HG03103 (cell line): ENCODE data around the gene CST7.
"Not testable (repeated sequence)": the region's sequence is repeated elsewhere in the genome, so short reads cannot be mapped to it uniquely, and the experiment has no call there.

Experiments used
- ATAC-seq: cut with Tn5 transposase; IDR thresholded peaks from one replicate; pipeline ENCODE4 v1.9.1; 2021; ENCODE audit warnings: low read depth; ENCODE audit not compliant: unreplicated experiment

CST7 gene

GRCh38 chr20:24998631-24999445 is 49.8 kb downstream of the CST7 start:
- no peak for ATAC-seq

- ATAC-seq, result no peak
Observed at GRCh38 chr20:24999568-24999967, 50.5 kb downstream of the CST7 start.

- no peak for ATAC-seq
Observed at GRCh38 chr20:25000268-25000801, 51.3 kb downstream of the CST7 start.

GRCh38 chr20:25001323-25001722 is 52.3 kb downstream of the CST7 start:
- not testable (repeated sequence) for ATAC-seq

- ATAC-seq, result no peak
Observed at GRCh38 chr20:25003002-25003401, 53.9 kb downstream of the CST7 start.

- no peak for ATAC-seq
Observed at GRCh38 chr20:25005220-25005619, 56.2 kb downstream of the CST7 start.

GRCh38 chr20:25005661-25006060 is 56.6 kb downstream of the CST7 start:
- ATAC-seq, result no peak

- ATAC-seq, result no peak
Observed at GRCh38 chr20:25006431-25007167, 57.5 kb downstream of the CST7 start.

GRCh38 chr20:25007491-25008305 is 58.6 kb downstream of the CST7 start:
- no peak for ATAC-seq

GRCh38 chr20:25008388-25009217 is 59.5 kb downstream of the CST7 start:
- no peak for ATAC-seq
